Vagina (tissue), 2 donors: ENCODE data around the gene TPRG1L.

Experiments used
- CTCF ChIP-seq, 3 experiments: fragments of 450-650 bp in 2 of 3; fragments of 200-600 bp in 1 of 3; sonication (generic) in 1 of 3; IDR thresholded peaks; one replicate each; pipeline ENCODE4 v1.5.1; 2017 to 2019; ENCODE audit warnings: antibody characterized with exemption in 3 of 3, mild to moderate bottlenecking in 2 of 3, moderate library complexity in 2 of 3
- POLR2A ChIP-seq, 2 donors: fragments of 450-650 bp; IDR thresholded peaks; one replicate each; pipeline ENCODE4 v1.6.1; 2017; ENCODE audit warnings: antibody characterized with exemption in 2 of 2, mild to moderate bottlenecking in 2 of 2, moderate library complexity in 2 of 2
- POLR2AphosphoS5 ChIP-seq, 2 donors: sonication (generic); formaldehyde crosslinking; IDR thresholded peaks; one replicate each; pipeline ENCODE4 v1.9.0; 2017; ENCODE audit warnings: antibody characterized with exemption in 2 of 2, mild to moderate bottlenecking in 2 of 2, low read depth in 1 of 2; ENCODE audit not compliant: insufficient read depth in 1 of 2

GRCh38 chr1:3606779-3607702 is 17.8 kb upstream of the TPRG1L start:
- TF ChIP-seq CTCF (IDR thresholded peaks at IDR 0.05) = no peak
- TF ChIP-seq POLR2A (IDR thresholded peaks at IDR 0.05) = no peak
- TF ChIP-seq POLR2AphosphoS5 (IDR thresholded peaks at IDR 0.05; ENCODE audit: insufficient read depth in 1 of 2, low read depth in 1 of 2) = no peak
